ENCODE measurements around the gene PRKAR2B.

PRKAR2B gene

DNA sequence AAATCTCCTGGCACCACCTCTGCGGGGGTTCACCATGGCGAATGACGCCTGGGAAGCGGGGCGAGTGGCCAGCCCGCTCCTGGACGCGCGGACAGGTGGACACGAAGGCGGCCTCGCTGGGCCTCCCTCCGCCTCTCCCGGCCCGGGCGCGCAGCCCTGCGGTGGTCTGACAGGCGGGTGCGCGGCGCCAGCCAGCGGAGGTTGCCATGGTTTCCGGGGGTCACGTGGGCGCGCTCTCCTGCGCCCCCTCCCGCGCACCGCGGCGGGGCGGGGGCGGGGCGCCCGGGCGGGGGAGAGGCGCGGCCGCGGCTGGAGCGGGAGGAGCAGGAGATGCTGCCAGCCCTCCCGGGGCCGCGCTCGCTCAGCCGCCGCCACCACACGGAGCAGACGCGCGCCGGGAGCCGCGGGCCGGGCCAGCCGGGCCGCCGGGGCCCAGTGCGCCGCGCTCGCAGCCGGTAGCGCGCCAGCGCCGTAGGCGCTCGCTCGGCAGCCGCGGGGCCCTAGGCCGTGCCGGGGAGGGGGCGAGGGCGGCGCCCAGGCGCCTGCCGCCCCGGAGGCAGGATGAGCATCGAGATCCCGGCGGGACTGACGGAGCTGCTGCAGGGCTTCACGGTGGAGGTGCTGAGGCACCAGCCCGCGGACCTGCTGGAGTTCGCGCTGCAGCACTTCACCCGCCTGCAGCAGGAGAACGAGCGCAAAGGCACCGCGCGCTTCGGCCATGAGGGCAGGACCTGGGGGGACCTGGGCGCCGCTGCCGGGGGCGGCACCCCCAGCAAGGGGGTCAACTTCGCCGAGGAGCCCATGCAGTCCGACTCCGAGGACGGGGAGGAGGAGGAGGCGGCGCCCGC is at the start of gene PRKAR2B:
TSS of gene PRKAR2B (plus strand) at position 359 of the 848 bp plus-strand sequence. CDS start at position 562, 203 bp downstream.
- DNase-seq, result peak; percentile 74
- ATAC-seq, result peak; percentile 93

- ATAC-seq, result no peak
Observed at GRCh38 chr7:106994833-106995232, 49.7 kb upstream of the PRKAR2B start.

DNA sequence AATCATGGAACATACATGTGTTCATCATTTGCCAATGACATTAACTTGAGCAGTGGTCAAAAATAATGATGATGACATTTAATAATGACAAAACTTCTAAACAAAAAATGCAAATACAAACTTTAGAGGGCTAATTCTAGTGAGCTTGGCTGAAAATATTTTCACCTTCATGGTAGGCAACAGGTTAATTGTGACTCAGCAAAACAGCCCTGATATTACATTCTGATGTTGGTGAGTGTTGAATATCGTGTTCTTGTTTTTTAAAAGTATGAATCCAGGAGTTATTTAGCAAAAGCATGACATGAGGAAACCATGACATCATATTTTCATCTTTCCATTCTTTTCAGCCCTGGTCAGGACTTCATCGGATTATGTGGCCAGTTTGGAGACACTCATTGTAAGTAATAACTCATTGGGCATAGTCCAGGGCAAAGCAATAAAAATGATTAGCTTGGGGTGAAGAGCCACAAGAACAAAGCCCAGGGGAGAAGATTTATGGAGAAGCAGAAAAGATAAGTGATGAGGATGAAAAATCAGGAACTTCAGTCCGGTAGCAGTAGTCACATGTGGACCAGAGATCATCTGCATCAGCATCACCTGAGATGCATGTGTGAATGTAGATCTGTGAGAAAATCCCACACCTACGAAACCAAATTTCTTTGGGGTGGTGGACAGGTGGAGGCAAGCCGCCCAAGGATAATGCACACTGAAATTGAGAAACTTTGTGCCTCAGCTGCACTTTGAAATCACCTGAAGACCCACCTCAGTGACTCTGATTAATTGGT is 46.8 kb upstream of the PRKAR2B start:
- ATAC-seq, result no peak
- no peak for DNase-seq

More at GRCh38 chr7:106994833-106995232, 49.7 kb upstream of the PRKAR2B start:
- no peak for DNase-seq

DNA sequence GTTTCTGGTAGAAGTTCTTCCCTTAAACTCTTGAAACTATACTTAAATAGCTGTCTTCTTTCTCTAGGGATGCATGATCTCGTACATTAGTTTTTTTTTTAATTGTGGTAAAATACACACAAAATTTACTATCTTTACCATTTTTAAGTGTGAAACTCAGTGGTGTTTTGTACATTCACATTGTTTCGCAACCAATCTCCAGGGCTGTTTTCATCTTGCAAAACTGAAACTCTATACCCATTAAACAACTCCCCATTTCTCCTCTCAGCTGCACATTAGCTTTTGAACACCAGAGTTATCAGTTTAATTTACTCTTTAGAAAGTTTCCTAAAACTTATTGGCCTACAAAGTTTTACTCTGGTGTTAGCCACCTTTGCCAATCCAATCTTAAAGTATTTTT is 45.5 kb upstream of the PRKAR2B start:
- DNase-seq (no peak), ATAC-seq (no peak)

DNA sequence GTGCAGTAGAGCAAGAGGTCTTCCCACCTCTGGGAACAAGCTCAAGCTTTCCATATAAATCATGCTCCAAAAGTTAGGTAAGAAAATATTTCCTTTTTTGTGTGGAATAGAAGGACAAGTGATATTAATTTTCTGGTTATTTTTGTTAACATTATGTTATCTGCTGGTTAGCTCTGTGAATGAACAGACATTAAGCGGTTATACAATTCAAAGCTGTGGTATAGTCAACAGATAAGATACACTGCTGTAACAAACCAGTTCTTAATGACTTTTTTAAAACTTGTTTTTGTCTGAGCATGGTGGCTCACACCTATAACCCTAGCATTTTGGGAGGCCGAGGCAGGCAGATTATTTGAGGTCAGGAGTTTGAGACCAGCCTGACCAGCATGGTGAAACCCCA is 43.0 kb upstream of the PRKAR2B start:
- no peak for ATAC-seq

GRCh38 chr7:107002126-107002525 is 42.4 kb upstream of the PRKAR2B start:
- ATAC-seq, result no peak
- DNase-seq, result no peak

More for the DNA sequence above, 43.0 kb upstream of the PRKAR2B start:
- no peak for DNase-seq

- ATAC-seq (no peak), DNase-seq (no peak)
Observed at GRCh38 chr7:107002529-107002998, 41.9 kb upstream of the PRKAR2B start.

- no peak for ATAC-seq
- DNase-seq, result no peak
Observed at GRCh38 chr7:107007007-107007891, 37.3 kb upstream of the PRKAR2B start.

DNA sequence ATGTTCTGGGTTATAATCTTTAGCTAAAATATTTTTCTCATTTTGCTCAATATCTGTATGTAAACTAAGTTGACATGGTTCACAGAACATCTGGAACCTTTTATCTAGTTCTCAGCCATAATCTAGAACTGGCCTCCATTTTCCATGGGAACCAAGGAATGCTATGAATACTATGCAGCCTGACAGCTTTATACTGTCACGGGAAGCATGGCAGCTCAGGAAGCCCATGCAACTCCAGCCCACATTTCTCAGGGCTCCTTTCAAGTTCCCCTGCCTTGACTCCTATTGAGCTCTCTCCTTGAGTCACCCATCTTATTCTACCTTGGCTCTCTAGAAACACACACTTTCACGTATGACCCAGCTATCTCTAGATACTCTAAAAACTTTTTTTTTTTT is 36.6 kb upstream of the PRKAR2B start:
- ATAC-seq, result no peak
- no peak for DNase-seq

DNA sequence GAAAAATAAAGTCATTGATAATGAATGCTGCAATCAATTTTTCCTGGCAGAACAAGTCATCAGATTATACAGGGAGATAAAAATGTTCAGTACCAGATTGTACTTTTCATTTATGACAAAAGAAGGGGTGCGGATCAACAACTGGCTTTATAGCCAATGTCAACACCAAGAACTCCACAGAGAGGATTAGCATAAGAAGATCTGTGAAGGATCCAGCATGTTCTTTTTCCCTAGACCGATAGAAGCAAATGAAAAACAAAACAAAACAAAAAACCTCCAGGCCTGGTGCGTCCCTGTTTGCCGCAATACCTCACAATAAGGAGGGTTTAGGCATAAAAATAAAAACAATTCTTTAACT is 34.7 kb upstream of the PRKAR2B start:
- no peak for DNase-seq
- ATAC-seq, result no peak

- ATAC-seq (no peak), DNase-seq (no peak)
Observed at GRCh38 chr7:107012691-107013090, 31.8 kb upstream of the PRKAR2B start.

DNA sequence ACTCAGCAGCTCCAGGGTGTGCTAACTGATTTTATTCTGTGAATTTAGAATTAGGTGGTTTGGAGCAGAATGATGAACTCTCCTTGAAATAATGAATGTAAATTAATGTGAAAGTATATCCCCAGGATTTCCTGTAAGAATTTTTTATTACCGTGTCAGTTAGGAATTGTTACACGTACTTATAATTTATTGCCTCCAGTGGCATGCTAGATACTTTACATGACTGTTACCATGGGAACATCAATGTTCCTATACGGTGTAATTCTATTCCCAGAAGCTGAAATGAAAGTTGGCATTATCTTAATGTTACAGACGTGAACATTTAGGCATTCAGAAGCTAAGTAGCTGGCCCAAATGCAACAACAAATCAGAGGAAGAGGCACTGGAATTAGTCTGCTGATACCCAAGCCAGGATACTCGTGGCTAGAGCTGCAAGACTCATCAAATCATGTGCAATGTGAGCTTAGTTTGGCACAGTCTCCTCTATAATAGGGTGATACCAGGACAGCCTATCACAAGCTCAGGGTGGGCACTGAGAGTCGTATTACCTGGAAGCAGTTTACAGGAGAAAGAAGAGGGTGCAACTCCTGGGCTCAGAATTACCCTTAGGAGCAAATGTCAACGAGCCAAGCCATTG is 30.0 kb upstream of the PRKAR2B start:
- DNase-seq, result no peak
- ATAC-seq, result no peak

DNA sequence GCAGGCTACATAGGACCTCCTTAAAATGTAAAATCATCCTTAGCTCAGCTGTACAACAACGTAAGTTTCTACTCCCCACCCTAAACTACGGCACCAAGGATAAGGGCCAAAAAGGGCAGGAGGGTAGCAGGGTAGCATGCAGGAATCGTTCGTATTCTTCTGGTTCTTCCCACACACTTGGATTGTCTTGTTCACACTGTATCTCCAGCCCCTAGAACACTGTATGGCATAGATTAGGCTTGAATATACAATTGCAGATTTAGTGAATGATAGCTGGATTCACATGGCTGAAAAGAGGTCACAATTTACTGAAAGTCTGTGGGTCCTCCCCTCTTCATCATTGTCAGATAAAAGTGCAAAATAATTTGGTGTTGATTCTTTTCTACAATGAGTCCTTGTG is 28.2 kb upstream of the PRKAR2B start:
- no peak for ATAC-seq
- no peak for DNase-seq

DNA sequence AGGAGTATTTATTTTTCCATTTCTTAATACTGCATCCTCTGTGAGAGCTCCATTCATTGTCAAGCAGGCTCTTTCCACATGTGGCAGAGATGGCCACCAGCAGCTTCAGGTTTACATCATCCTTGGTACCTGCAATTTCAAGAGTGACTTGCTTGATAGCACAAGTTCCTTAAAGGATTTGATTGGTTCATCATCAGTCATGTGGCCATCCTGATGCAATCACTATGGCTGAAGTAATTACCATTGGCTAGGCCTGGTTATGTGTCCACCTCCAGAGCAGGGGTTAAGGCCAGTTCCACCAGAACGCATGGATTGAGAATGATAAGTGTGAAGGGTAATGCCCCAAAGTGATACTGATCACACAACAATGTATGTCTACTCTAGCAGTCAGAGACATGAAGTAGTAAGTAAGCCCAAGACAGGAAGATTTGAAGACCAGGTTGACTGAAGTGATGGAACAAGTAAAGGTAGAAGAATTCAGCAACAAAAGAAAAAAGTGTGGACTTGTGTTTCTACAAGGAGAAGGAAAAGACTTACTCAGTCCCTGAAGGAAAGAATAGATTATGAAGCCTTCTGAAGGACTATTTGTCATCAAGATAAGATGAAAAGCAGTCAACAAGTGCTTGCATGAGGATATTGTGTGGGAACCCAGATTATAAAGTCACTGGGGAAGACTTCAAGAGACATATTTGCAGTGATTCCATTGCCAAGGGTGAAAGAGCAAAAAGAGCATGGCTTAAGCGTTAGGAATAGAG is 26.4 kb upstream of the PRKAR2B start:
- no peak for ATAC-seq
- no peak for DNase-seq

DNA sequence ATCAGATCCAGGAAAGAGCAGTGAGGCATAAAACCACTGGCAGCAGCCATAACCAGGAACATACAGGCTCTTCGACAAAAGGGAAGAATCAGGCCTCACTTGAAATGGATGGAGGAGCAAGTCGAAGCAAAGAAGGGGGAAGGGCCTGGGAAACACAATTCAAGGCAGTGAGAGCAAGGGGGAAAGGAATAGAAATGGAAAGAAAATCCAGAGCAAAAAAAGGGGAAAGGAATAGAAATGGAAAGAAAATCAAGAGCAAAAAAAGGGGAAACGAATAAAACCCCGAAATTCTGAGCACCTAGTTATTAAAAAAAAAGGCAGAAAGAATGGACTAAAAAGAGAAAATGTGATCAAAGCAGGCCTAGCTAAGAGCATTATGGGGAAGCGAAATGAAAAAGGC is 24.1 kb upstream of the PRKAR2B start:
- DNase-seq (no peak), ATAC-seq (no peak)

- DNase-seq (no peak), ATAC-seq (no peak)
Observed at GRCh38 chr7:107021600-107021999, 22.9 kb upstream of the PRKAR2B start.

- DNase-seq, result no peak
- ATAC-seq, result no peak
Observed at GRCh38 chr7:107023522-107024151, 20.9 kb upstream of the PRKAR2B start.

GRCh38 chr7:107024906-107025305 is 19.6 kb upstream of the PRKAR2B start:
- ATAC-seq, result no peak
- DNase-seq, result no peak

DNA sequence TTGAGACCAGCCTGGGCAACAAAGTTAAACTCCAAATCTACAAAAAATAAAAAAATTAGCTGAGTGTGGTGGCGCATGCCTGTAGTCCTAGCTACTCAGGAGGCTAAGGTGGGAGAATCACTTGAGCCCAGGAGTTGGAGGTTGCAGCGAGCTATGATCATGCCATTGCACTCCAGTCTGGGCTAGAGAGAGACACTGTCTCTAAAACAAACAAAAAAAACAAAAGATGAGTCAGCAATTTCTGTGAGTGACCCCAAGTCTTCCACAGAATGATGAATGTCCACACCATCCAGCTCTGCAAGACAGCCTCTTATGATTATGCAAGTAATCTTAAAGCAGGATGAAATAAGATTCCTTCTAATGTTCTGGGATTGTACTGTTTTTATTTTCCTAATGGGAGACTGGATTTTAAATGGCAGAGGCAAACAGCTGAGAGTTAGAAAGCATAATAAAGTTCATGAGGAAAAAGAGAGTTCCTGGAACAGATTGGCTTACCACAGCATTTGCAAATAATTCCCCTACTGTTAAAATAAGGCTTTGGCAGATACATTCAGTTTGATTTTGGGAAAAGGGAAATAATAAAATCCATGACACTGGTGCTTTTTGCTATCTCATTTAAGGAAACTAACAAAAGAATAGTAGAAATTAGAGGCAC is 18.9 kb upstream of the PRKAR2B start:
- DNase-seq (no peak), ATAC-seq (no peak)

- no peak for ATAC-seq
Observed at GRCh38 chr7:107026166-107026565, 18.3 kb upstream of the PRKAR2B start.

More at GRCh38 chr7:107026166-107026565, 18.3 kb upstream of the PRKAR2B start:
- DNase-seq, result no peak

All from stimulated activated naive CD8-positive, alpha-beta T cell treated with anti-CD3 and anti-CD28 coated beads, Interleukin-15, Interleukin-2, amounts not matched to agents 100 U/mL and 50 U/mL, for 24 hours (primary cell).